Adrenal gland (tissue), 12 donors: ENCODE data around the gene SPAG9. TPM values are rescaled to one million over a fixed set of nuclear protein-coding genes. Genes with fewer than 3 reads are reported as not detected.
"Not testable (repeated sequence)": the region's sequence is repeated elsewhere in the genome, so short reads cannot be mapped to it uniquely, and the experiment has no call there.

ENCODE experiments used
- DNase-seq, 7 donors: peaks; one replicate each; pipeline ENCODE4 v3.0.0-alpha.2; 2019 to 2020
- H3K27ac ChIP-seq, 5 donors: fragments of 200-600 bp; sonication (generic) in 4 of 5; 1 replicate in 3 of 5; 2 replicates in 2 of 5; pipeline versions ENCODE4 v1.5.1 to v1.8.0; 2016 to 2020; ENCODE audit warnings: mild to moderate bottlenecking in 1 of 5
- H3K27me3 ChIP-seq: fragments of 200-600 bp; 2 replicates; pipeline ENCODE4 v1.8.0; 2021
- H3K36me3 ChIP-seq, 2 donors: fragments of 200-600 bp; replicated peaks in 1 of 2; 1 replicate in 1 of 2; 2 replicates in 1 of 2; pipeline versions ENCODE4 v1.5.1 to v1.8.0; 2018 to 2022
- H3K4me1 ChIP-seq, 2 donors: fragments of 200-600 bp; replicated peaks in 1 of 2; 1 replicate in 1 of 2; 2 replicates in 1 of 2; pipeline versions ENCODE4 v1.5.1 to v1.8.0; 2018 to 2021
- H3K4me3 ChIP-seq, 4 donors: fragments of 200-600 bp; sonication (generic) in 3 of 4; one replicate each; pipeline ENCODE4 v1.5.1; 2016 to 2018
- H3K9me3 ChIP-seq, 3 donors: fragments of 200-600 bp; sonication (generic) in 1 of 3; replicated peaks in 1 of 3; 1 replicate in 2 of 3; 2 replicates in 1 of 3; pipeline versions ENCODE4 v1.5.1 to v1.8.0; 2016 to 2021
- CTCF ChIP-seq, 6 experiments: fragments of 450-650 bp in 4 of 6; fragments of 200-600 bp in 2 of 6; sonication (generic) in 1 of 6; IDR thresholded peaks; 1 replicate in 5 of 6; 2 replicates in 1 of 6; pipeline versions ENCODE4 v1.5.1 to v1.8.0; 2016 to 2021; ENCODE audit warnings: antibody characterized with exemption in 6 of 6, mild to moderate bottlenecking in 2 of 6, moderate library complexity in 1 of 6
- POLR2A ChIP-seq, 2 donors: fragments of 450-650 bp; IDR thresholded peaks; one replicate each; pipeline ENCODE4 v1.6.1; 2017; ENCODE audit warnings: antibody characterized with exemption in 2 of 2, mild to moderate bottlenecking in 2 of 2, moderate library complexity in 1 of 2
- WGBS, 4 donors: extraction: QIAGEN DNeasy Blood & Tissue Kit in 2 of 4; methylation state at CpG; one replicate each; pipeline versions ENCODE4 v1.1.5 to v1.1.7; 2013 to 2017; 5-methylcytosine and 5-hydroxymethylcytosine counted together
- intact Hi-C, 2 donors: fragments of 100-400 bp; cut with DNase I; formaldehyde crosslinking; loops; one replicate each; pipeline versions ENCODE4 v1.14.1 to v1.15.0; 2022 to 2023
- polyA plus RNA-seq, 3 donors: library from polyadenylated mRNA; stranded (reverse); fragments of 200-250 nt in 2 of 3; fragments of 350-450 nt in 1 of 3; fragmentation: Illumina TruSeq in 1 of 3; extraction: RNeasy Lipid Tissue Mini Kit (QIAGEN cat#74804) in 1 of 3; gene quantifications; one replicate each; pipeline ENCODE4 v1.2.3, GENCODE V29; 2013 to 2014
- total RNA-seq, 9 donors: library from RNA; depleted of rRNA in 4 of 9; stranded (reverse); fragments of >200 nt in 4 of 9; fragments of 120-200 nt in 1 of 9; fragmentation: NEBNext Ultra II Directional in 1 of 9; extraction: Animal tissue kit (Norgen Biotek cat#: 25700) in 1 of 9; gene quantifications; one replicate each; pipeline versions ENCODE4 v1.1.0 to v1.2.4, GENCODE V29; 2013 to 2023
- donor health status: healthy with polysubstance abuse.
- donor health status: Bipolar disorder and iron deficiency.
- donor health status: DM: yes; HTN: yes; CAD: no.
- donor health status: DM: no; HTN: no; CAD: no.
- donor health status: DM: no; HTN: no; CAD: no.
- donor health status: DM: yes; HTN: yes; CAD: no.

SPAG9 gene
- total and polyA plus RNA-seq, 12 donors: 23.5 to 99.8 (median 62.9) TPM

GRCh38 chr17:50944902-50945720, 175.6 kb downstream of the SPAG9 start:
- 65 to 89% (median 75%) methylated on average over 8 to 18 of the region's 18 CpGs for WGBS, 4 donors
- peaks cover 36 to 52% of the 10 kb centered on the region in 2 donors for H3K4me1 ChIP-seq
- H3K36me3 ChIP-seq: no peaks in the 10 kb centered on the region
- peak overlapping the region in 1 of 4 donors; percentile 58 for H3K4me3 ChIP-seq
- H3K27me3 ChIP-seq: no peaks in the 10 kb centered on the region
- peak overlapping the region; percentile 60 to 95 (median 79) for H3K27ac ChIP-seq
- no peaks in the 10 kb centered on the region for H3K9me3 ChIP-seq
- TF ChIP-seq POLR2A (IDR thresholded peaks at IDR 0.05): no peak
- no peak for TF ChIP-seq CTCF (IDR thresholded peaks at IDR 0.05)
- peak in 3 of 7 donors; percentile 5 to 47 (median 15) for DNase-seq
- intact Hi-C loops: no loop called here

GRCh38 chr17:50944054-50944901, 176.4 kb downstream of the SPAG9 start:
- WGBS, 4 donors: 4 to 18% (median 6%) methylated on average over 6 to 61 of the region's 61 CpGs
- Histone ChIP-seq H3K27me3 (no peaks in the 10 kb centered on the region), H3K9me3 (no peaks in the 10 kb centered on the region), H3K4me3 (peak overlapping the region in 2 of 4 donors; percentile 15 to 58), H3K4me1 (peaks cover 33 to 44% of the 10 kb centered on the region in 2 donors), H3K36me3 (no peaks in the 10 kb centered on the region), H3K27ac (peak overlapping the region; percentile 60 to 95 (median 79))
- intact Hi-C loops: no loop called here
- peak; percentile 81 to 90 (median 86) for DNase-seq
- TF ChIP-seq POLR2A (IDR thresholded peaks at IDR 0.05) (peak; percentile 76 to 86), CTCF (IDR thresholded peaks at IDR 0.05) (peak in 3 of 6 experiments; percentile 10 to 19 (median 10))

GRCh38 chr17:50943575-50943933, 177.1 kb downstream of the SPAG9 start:
- Histone ChIP-seq H3K27ac (peak overlapping the region; percentile 60 to 95 (median 79)), H3K4me3 (peak overlapping the region in 2 of 4 donors; percentile 15 to 58), H3K4me1 (peaks cover 26 to 37% of the 10 kb centered on the region in 2 donors), H3K27me3 (no peaks in the 10 kb centered on the region), H3K9me3 (no peaks in the 10 kb centered on the region), H3K36me3 (no peaks in the 10 kb centered on the region)
- peak in 4 of 7 donors; percentile 25 to 63 (median 30) for DNase-seq
- WGBS, 4 donors: 61 to 71% (median 69%) methylated on average over 8 of the region's 8 CpGs
- TF ChIP-seq CTCF (IDR thresholded peaks at IDR 0.05) (no peak), POLR2A (IDR thresholded peaks at IDR 0.05) (no peak)
- intact Hi-C loops: no loop called here

- 84 to 95% (median 89%) methylated on average over 4 of the region's 4 CpGs for WGBS, 4 donors
- H3K27me3 ChIP-seq, H3K4me3 ChIP-seq, intact Hi-C loops, H3K36me3 ChIP-seq, H3K9me3 ChIP-seq: not testable (repeated sequence)
- Histone ChIP-seq H3K4me1 (peaks cover 18 to 22% of the 10 kb centered on the region in 2 donors), H3K27ac (peak overlapping the region in 1 of 5 donors; percentile 50)
- DNase-seq: peak in 4 of 7 donors; percentile 5 to 20 (median 6)
Observed at GRCh38 chr17:50941676-50942048, 179.0 kb downstream of the SPAG9 start.
